ENCODE measurements around the gene AQP10. TPM values are rescaled to one million over a fixed set of nuclear protein-coding genes. Genes with fewer than 3 reads are reported as not detected.

Gene AQP10
- total RNA-seq, 2 donors from 2014 or later: 0.26 TPM; not detected in 1

- Histone ChIP-seq H3K4me3 (no peak overlapping the region), H3K27ac (no peak overlapping the region), H3K4me1 (no peaks in the 10 kb centered on the region), H3K36me3 (replicated peaks in 1 of 2; ENCODE audit: insufficient read depth in 1 of 2, low read depth in 2 of 2) (no peaks in the 10 kb centered on the region), H3K9me3 (no peaks in the 10 kb centered on the region), H3K27me3 (no peaks in the 10 kb centered on the region)
- 53 to 64% methylated on average over 3 of the region's 3 CpGs for WGBS, 2 donors
- ATAC-seq (no peak), DNase-seq (no peak)
- TF ChIP-seq CTCF (IDR thresholded peaks at IDR 0.05) (no peak), POLR2A (IDR thresholded peaks at IDR 0.05) (no peak)
- intact Hi-C loops (cut with DNase I): no loop called here
These were observed 32.2 kb upstream of the AQP10 start for GRCh38 chr1:154288661-154289060.

- DNase-seq: no peak
- H3K36me3 ChIP-seq (replicated peaks in 1 of 2; ENCODE audit: insufficient read depth in 1 of 2, low read depth in 2 of 2): no peaks in the 10 kb centered on the region
- H3K27me3 ChIP-seq: no peaks in the 10 kb centered on the region
- TF ChIP-seq CTCF (IDR thresholded peaks at IDR 0.05) (no peak), POLR2A (IDR thresholded peaks at IDR 0.05) (no peak)
- 67 to 71% methylated on average over 1 of the region's 1 CpG for WGBS, 2 donors
- peaks cover 0 to 4% (median 0%) of the 10 kb centered on the region in 3 donors for H3K9me3 ChIP-seq
- intact Hi-C loops (cut with DNase I): no loop called here
- no peak overlapping the region for H3K4me3 ChIP-seq
- no peak for ATAC-seq
- H3K4me1 ChIP-seq: no peaks in the 10 kb centered on the region
- H3K27ac ChIP-seq: no peak overlapping the region
These were observed 30.0 kb upstream of the AQP10 start for GRCh38 chr1:154290921-154291320.

GRCh38 chr1:154295408-154296235 lies 25.3 kb upstream of the AQP10 start:
- peaks cover 0 to 8% (median 0%) of the 10 kb centered on the region in 3 donors for H3K9me3 ChIP-seq
- DNase-seq (no peak), ATAC-seq (no peak)
- H3K27ac ChIP-seq: no peak overlapping the region
- H3K4me1 ChIP-seq: no peaks in the 10 kb centered on the region
- 67 to 76% methylated on average over 8 of the region's 8 CpGs for WGBS, 2 donors
- intact Hi-C loops (cut with DNase I): no loop called here
- H3K27me3 ChIP-seq: no peaks in the 10 kb centered on the region
- no peaks in the 10 kb centered on the region for H3K36me3 ChIP-seq (replicated peaks in 1 of 2; ENCODE audit: insufficient read depth in 1 of 2, low read depth in 2 of 2)
- no peak overlapping the region for H3K4me3 ChIP-seq
- TF ChIP-seq POLR2A (IDR thresholded peaks at IDR 0.05) (no peak), CTCF (IDR thresholded peaks at IDR 0.05) (no peak)

GRCh38 chr1:154301582-154301981 lies 19.3 kb upstream of the AQP10 start:
- no peaks in the 10 kb centered on the region for H3K9me3 ChIP-seq
- TF ChIP-seq CTCF (IDR thresholded peaks at IDR 0.05) (no peak), POLR2A (IDR thresholded peaks at IDR 0.05) (no peak)
- no peaks in the 10 kb centered on the region for H3K4me1 ChIP-seq
- DNase-seq (no peak), ATAC-seq (no peak)
- no peak overlapping the region for H3K4me3 ChIP-seq
- no peak overlapping the region for H3K27ac ChIP-seq
- H3K36me3 ChIP-seq (replicated peaks in 1 of 2; ENCODE audit: insufficient read depth in 1 of 2, low read depth in 2 of 2): no peaks in the 10 kb centered on the region
- WGBS, 2 donors: 74 to 92% methylated on average over 1 of the region's 1 CpG
- intact Hi-C loops (cut with DNase I): no loop called here
- H3K27me3 ChIP-seq: no peaks in the 10 kb centered on the region

Data from body of pancreas (tissue), 4 donors.